ENCODE data around the gene GOSR1. TPM values are rescaled to one million over a fixed set of nuclear protein-coding genes. Genes with fewer than 3 reads are reported as not detected.
"Not testable (repeated sequence)": the region's sequence is repeated elsewhere in the genome, so short reads cannot be mapped to it uniquely, and the experiment has no call there.

GOSR1 gene
- 31.5 and 59.5 TPM in 2 replicates for total RNA-seq (2014; rRNA removed; shearing (Covaris generic))

GRCh38 chr17:30477083-30477773, at the start of gene GOSR1:
Gene GOSR1 (plus strand): TSS chr17:30477408. CDS start chr17:30477434, 26 bp downstream.
- DNase-seq (ENCODE audit: low read depth), result peak; percentile 92

GRCh38 chr17:30427611-30428010, 49.6 kb upstream of the GOSR1 start:
- DNase-seq (ENCODE audit: low read depth), result no peak

- DNase-seq (ENCODE audit: low read depth), result peak; percentile 23
Measured at GRCh38 chr17:30429155-30429554, 48.1 kb upstream of the GOSR1 start.

GRCh38 chr17:30433514-30433913, 43.7 kb upstream of the GOSR1 start:
- DNase-seq (ENCODE audit: low read depth), result peak; percentile 93

- no peak for DNase-seq (ENCODE audit: low read depth)
Measured at GRCh38 chr17:30436729-30437128, 40.5 kb upstream of the GOSR1 start.

GRCh38 chr17:30443721-30444120, 33.5 kb upstream of the GOSR1 start:
- no peak for DNase-seq (ENCODE audit: low read depth)

- DNase-seq (ENCODE audit: low read depth), result not testable (repeated sequence)
Measured at GRCh38 chr17:30446640-30447039, 30.6 kb upstream of the GOSR1 start.

- DNase-seq (ENCODE audit: low read depth), result no peak
Measured at GRCh38 chr17:30449480-30449879, 27.7 kb upstream of the GOSR1 start.

GRCh38 chr17:30450125-30451027, 26.8 kb upstream of the GOSR1 start:
- peak; percentile 21 for DNase-seq (ENCODE audit: low read depth)

- no peak for DNase-seq (ENCODE audit: low read depth)
Measured at GRCh38 chr17:30454635-30455034, 22.6 kb upstream of the GOSR1 start.

GRCh38 chr17:30458371-30458770, 18.8 kb upstream of the GOSR1 start:
- DNase-seq (ENCODE audit: low read depth), result no peak

GRCh38 chr17:30458797-30459413, 18.3 kb upstream of the GOSR1 start:
- DNase-seq (ENCODE audit: low read depth), result not testable (repeated sequence)

- no peak for DNase-seq (ENCODE audit: low read depth)
Measured at GRCh38 chr17:30468465-30468864, 8.7 kb upstream of the GOSR1 start.

- no peak for DNase-seq (ENCODE audit: low read depth)
Measured at GRCh38 chr17:30472238-30472890, 4.8 kb upstream of the GOSR1 start.

- no peak for DNase-seq (ENCODE audit: low read depth)
Measured at GRCh38 chr17:30475206-30475605, 2.0 kb upstream of the GOSR1 start.

- DNase-seq (ENCODE audit: low read depth), result peak; percentile 44
Measured at GRCh38 chr17:30476726-30477082, 504 bp upstream of the GOSR1 start.

- DNase-seq (ENCODE audit: low read depth), result peak; percentile 41
Measured at GRCh38 chr17:30477774-30478115, 537 bp downstream of the GOSR1 start.

- DNase-seq (ENCODE audit: low read depth), result no peak
Measured at GRCh38 chr17:30482555-30482954, 5.3 kb downstream of the GOSR1 start.

GRCh38 chr17:30483159-30483558, 6.0 kb downstream of the GOSR1 start:
- no peak for DNase-seq (ENCODE audit: low read depth)

GRCh38 chr17:30493780-30494179, 16.6 kb downstream of the GOSR1 start:
- no peak for DNase-seq (ENCODE audit: low read depth)

- peak; percentile 2 for DNase-seq (ENCODE audit: low read depth)
Measured at GRCh38 chr17:30495586-30495985, 18.4 kb downstream of the GOSR1 start.

- peak; percentile 14 for DNase-seq (ENCODE audit: low read depth)
Measured at GRCh38 chr17:30503558-30503957, 26.4 kb downstream of the GOSR1 start.

Data from M059J (cell line).